B cell (primary cell): ENCODE data around the gene TMCO6.

Experiments
- EZH2 ChIP-seq: IDR thresholded peaks from 2 replicates; pipeline ENCODE4 v1.6.1; 2012; ENCODE audit warnings: borderline replicate concordance, low read depth, mild to moderate bottlenecking, moderate library complexity, low read length; ENCODE audit not compliant: insufficient read depth, poor library complexity, severe bottlenecking
- TF ChIP-seq, protein P1 (sequence below): fragments of 200-600 bp; IDR thresholded peaks from one replicate; pipeline ENCODE4 v1.8.0; 2022; ENCODE audit warnings: antibody characterized with exemption, mild to moderate bottlenecking

DNA sequence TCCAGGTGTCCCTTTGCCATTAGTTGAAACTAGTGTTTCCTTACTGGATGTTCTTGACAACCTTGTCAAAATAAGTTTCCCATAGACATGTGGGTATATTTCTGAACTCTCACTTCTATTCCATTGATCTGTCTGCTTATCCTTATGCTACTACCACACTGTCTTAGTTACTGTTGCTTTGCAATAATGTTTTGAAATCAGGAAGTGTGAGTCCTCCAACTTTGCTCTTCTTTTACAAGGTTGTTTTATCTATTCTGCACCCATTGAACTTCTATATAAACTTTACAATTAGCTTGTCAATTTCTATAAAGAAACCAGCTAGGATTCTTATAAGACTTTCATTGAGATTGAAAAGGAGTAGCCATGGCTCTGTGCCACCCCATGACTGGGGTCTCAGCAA lies 30.5 kb upstream of the TMCO6 start:
- TF ChIP-seq, protein P1, sequence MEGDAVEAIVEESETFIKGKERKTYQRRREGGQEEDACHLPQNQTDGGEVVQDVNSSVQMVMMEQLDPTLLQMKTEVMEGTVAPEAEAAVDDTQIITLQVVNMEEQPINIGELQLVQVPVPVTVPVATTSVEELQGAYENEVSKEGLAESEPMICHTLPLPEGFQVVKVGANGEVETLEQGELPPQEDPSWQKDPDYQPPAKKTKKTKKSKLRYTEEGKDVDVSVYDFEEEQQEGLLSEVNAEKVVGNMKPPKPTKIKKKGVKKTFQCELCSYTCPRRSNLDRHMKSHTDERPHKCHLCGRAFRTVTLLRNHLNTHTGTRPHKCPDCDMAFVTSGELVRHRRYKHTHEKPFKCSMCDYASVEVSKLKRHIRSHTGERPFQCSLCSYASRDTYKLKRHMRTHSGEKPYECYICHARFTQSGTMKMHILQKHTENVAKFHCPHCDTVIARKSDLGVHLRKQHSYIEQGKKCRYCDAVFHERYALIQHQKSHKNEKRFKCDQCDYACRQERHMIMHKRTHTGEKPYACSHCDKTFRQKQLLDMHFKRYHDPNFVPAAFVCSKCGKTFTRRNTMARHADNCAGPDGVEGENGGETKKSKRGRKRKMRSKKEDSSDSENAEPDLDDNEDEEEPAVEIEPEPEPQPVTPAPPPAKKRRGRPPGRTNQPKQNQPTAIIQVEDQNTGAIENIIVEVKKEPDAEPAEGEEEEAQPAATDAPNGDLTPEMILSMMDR = no peak
- TF ChIP-seq EZH2 = no peak
